Right atrium auricular region (tissue), 2 donors: ENCODE results near the gene KCNMA1. TPM values are rescaled to one million over a fixed set of nuclear protein-coding genes. Genes with fewer than 3 reads are reported as not detected.

ENCODE experiments used
- DNase-seq: peaks from one replicate; pipeline ENCODE4 v3.0.0-alpha.2; 2019; ENCODE audit warnings: low spot score
- H3K27ac ChIP-seq, 2 donors: fragments of 200-600 bp; sonication (generic); 1 replicate in 1 of 2; 2 replicates in 1 of 2; pipeline ENCODE4 v1.5.1; 2016 to 2019
- H3K27me3 ChIP-seq, 2 donors: fragments of 200-600 bp; sonication (generic); one replicate each; pipeline versions ENCODE4 v1.5.1 to v1.6.0; 2017 to 2019
- H3K36me3 ChIP-seq: fragments of 200-600 bp; sonication (generic); one replicate; pipeline ENCODE4 v1.5.1; 2016
- H3K4me1 ChIP-seq, 2 donors: fragments of 200-600 bp; sonication (generic); one replicate each; pipeline versions ENCODE4 v1.5.1 to v1.6.0; 2017 to 2019
- H3K4me3 ChIP-seq, 2 donors: fragments of 200-600 bp; sonication (generic); 1 replicate in 1 of 2; 2 replicates in 1 of 2; pipeline ENCODE4 v1.5.1; 2017 to 2019; ENCODE audit warnings: mild to moderate bottlenecking in 1 of 2, moderate library complexity in 1 of 2
- H3K9me3 ChIP-seq, 2 donors: fragments of 200-600 bp; sonication (generic); one replicate each; pipeline ENCODE4 v1.5.1; 2019
- total RNA-seq, 2 donors: library from RNA; depleted of rRNA; stranded (reverse); fragments of >200 nt; gene quantifications; one replicate each; pipeline ENCODE4 v1.1.0, GENCODE V29; 2016
- TF ChIP-seq, protein P1 (sequence below), 2 donors: fragments of 200-600 bp; sonication (generic); IDR thresholded peaks; one replicate each; pipeline ENCODE4 v1.5.1; 2019; ENCODE audit warnings: antibody characterized with exemption in 2 of 2

KCNMA1 gene
- total RNA-seq, 2 donors from 2014 or later = 2.3 to 3.5 TPM

DNA sequence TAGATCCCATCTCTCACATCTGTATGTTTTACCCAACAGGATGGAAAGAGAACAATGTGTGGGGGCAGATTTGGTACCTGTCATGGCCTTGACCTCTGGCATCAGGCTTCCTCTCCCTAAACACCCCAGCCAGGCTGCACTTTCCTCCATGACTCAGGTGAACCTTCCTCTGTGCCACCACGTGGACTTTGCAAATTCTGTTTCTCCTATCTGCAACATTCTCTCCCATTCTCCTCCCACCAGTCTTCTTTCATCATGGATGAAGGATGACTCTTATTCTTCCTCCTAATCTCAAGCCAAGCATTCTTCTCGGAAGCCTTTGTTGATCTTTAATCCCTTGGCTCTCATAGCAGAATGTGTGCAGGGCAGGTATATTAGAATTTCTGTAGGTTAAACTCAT lies 355.4 kb downstream of the KCNMA1 start:
- TF ChIP-seq, protein P1, sequence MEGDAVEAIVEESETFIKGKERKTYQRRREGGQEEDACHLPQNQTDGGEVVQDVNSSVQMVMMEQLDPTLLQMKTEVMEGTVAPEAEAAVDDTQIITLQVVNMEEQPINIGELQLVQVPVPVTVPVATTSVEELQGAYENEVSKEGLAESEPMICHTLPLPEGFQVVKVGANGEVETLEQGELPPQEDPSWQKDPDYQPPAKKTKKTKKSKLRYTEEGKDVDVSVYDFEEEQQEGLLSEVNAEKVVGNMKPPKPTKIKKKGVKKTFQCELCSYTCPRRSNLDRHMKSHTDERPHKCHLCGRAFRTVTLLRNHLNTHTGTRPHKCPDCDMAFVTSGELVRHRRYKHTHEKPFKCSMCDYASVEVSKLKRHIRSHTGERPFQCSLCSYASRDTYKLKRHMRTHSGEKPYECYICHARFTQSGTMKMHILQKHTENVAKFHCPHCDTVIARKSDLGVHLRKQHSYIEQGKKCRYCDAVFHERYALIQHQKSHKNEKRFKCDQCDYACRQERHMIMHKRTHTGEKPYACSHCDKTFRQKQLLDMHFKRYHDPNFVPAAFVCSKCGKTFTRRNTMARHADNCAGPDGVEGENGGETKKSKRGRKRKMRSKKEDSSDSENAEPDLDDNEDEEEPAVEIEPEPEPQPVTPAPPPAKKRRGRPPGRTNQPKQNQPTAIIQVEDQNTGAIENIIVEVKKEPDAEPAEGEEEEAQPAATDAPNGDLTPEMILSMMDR (IDR thresholded peaks at IDR 0.05) = no peak
- Histone ChIP-seq H3K4me1 (peaks cover 0 to 6% of the 10 kb centered on the region in 2 donors), H3K27ac (no peak overlapping the region), H3K9me3 (no peaks in the 10 kb centered on the region), H3K4me3 (no peak overlapping the region), H3K36me3 (no peaks in the 10 kb centered on the region), H3K27me3 (no peaks in the 10 kb centered on the region)
- no peak for DNase-seq

GRCh38 chr10:77281719-77282118 lies 355.9 kb downstream of the KCNMA1 start:
- H3K4me3 ChIP-seq = no peak overlapping the region

DNA sequence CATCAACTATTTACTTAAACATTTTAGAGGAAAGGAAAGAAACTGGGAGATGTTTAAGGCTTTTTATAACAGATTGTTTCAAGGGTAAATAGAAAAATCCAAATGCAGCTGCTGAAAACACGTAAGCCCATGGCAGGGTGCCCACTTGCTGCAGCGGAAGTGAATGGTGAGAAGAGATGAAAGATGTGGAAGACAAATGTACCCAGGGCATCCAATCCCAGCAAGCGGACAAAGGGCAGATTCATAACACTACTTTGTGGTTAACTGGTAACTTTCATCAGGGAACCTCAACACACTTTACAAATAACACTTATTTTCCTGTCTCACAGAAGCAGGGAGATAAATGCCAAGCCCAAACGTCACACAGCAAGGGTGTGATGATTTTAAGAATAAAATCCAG lies 358.4 kb downstream of the KCNMA1 start:
- Histone ChIP-seq H3K9me3 (no peaks in the 10 kb centered on the region), H3K4me1 (no peaks in the 10 kb centered on the region), H3K36me3 (no peaks in the 10 kb centered on the region), H3K27ac (no peak overlapping the region), H3K27me3 (no peaks in the 10 kb centered on the region), H3K4me3 (no peak overlapping the region)
- TF ChIP-seq, protein P1 (IDR thresholded peaks at IDR 0.05) = no peak
- no peak for DNase-seq

More at GRCh38 chr10:77281719-77282118, 355.9 kb downstream of the KCNMA1 start:
- Histone ChIP-seq H3K4me1 (peaks cover 0 to 1% of the 10 kb centered on the region in 2 donors), H3K27me3 (no peaks in the 10 kb centered on the region), H3K9me3 (no peaks in the 10 kb centered on the region), H3K36me3 (no peaks in the 10 kb centered on the region), H3K27ac (no peak overlapping the region)
- TF ChIP-seq, protein P1 (IDR thresholded peaks at IDR 0.05) = no peak
- DNase-seq = no peak

DNA sequence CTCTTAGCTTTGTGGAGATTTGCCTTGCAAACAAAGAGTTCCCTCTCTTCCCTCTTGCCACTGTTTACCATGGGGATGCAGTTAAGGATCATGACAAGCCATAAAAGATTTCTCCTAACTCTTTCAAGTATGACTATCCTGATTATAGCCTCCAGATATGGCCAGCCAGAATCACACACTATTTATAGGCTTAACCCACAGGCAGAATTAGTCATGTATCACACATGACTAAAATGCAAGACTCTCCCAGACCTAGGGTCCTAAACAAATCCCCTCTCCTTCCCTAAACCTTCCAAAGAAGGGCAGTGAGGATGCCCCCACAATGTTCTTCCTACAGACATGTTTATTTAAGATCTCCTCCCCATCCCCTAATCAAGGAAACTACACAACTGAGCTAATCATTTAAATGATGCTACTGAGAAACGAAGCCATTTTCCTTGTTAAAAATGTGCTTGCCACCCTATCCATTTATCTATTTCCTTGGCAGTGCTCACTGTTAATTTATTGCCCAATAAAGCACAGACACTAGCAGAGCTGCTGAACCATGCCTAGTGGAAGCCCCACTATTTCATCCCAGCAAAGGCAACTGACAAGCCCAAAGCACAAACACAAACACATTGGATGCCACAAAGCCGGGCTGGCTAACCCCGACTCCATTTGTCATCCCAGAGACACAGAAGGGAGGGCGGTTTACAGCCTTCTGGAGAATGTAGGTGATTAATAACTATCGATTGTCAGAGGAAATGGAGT lies 363.4 kb downstream of the KCNMA1 start:
- Histone ChIP-seq H3K27me3 (no peaks in the 10 kb centered on the region), H3K4me3 (no peak overlapping the region), H3K4me1 (no peaks in the 10 kb centered on the region), H3K9me3 (no peaks in the 10 kb centered on the region), H3K36me3 (no peaks in the 10 kb centered on the region), H3K27ac (no peak overlapping the region)
- no peak for DNase-seq
- TF ChIP-seq, protein P1 (IDR thresholded peaks at IDR 0.05) = no peak

GRCh38 chr10:77269163-77269562 lies 368.4 kb downstream of the KCNMA1 start:
- no peak for DNase-seq
- no peaks in the 10 kb centered on the region for H3K4me1 ChIP-seq
- no peaks in the 10 kb centered on the region for H3K36me3 ChIP-seq
- H3K9me3 ChIP-seq = no peaks in the 10 kb centered on the region
- TF ChIP-seq, protein P1 (IDR thresholded peaks at IDR 0.05) = no peak
- H3K4me3 ChIP-seq = no peak overlapping the region
- H3K27ac ChIP-seq = no peak overlapping the region
- H3K27me3 ChIP-seq = no peaks in the 10 kb centered on the region

DNA sequence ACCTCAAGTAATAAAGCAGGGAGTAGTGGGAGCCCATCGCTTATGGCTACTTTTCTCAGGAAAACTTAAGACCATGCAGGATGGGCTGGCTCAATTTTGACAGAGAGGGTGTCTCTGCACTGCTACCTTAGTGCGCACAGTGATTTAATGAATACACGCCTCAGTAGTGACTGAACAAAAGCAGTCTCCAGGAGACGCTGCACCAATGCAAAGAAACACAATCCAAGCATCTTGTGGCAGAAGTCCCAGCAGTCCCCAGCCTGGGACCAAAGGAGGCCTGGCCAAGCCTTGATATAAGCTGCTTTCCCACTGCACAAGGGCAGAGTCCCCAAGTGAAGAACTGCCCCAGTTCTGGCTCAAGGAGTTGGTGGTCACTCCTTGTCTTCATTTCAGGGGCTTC lies 368.9 kb downstream of the KCNMA1 start:
- H3K27ac ChIP-seq = no peak overlapping the region
- TF ChIP-seq, protein P1 (IDR thresholded peaks at IDR 0.05) = no peak
- no peaks in the 10 kb centered on the region for H3K4me1 ChIP-seq
- DNase-seq = no peak
- H3K36me3 ChIP-seq = no peaks in the 10 kb centered on the region
- H3K27me3 ChIP-seq = no peaks in the 10 kb centered on the region
- H3K4me3 ChIP-seq = no peak overlapping the region
- no peaks in the 10 kb centered on the region for H3K9me3 ChIP-seq
